Right lobe of liver (tissue), 6 donors: Measurements from ENCODE around the gene SLC25A36. TPM values are rescaled to one million over a fixed set of nuclear protein-coding genes. Genes with fewer than 3 reads are reported as not detected.
A peak's percentile ranks its signal among the peaks of the same experiment; 100 is the strongest.

ENCODE experiments used
- ATAC-seq, 4 donors: fragments of 200-7000 bp; cut with Tn5 transposase; one replicate each; pipeline ENCODE4 v1.9.1; 2020; ENCODE audit warnings: mild to moderate bottlenecking in 4 of 4, moderate library complexity in 4 of 4
- DNase-seq, 3 donors: peaks; one replicate each; pipeline ENCODE4 v3.0.0-alpha.2; 2020
- H3K27ac ChIP-seq, 3 donors: fragments of 200-600 bp; one replicate each; pipeline ENCODE4 v1.8.0; 2022
- H3K27me3 ChIP-seq, 2 donors: fragments of 200-600 bp; one replicate each; pipeline ENCODE4 v1.8.0; 2022
- H3K36me3 ChIP-seq, 4 donors: fragments of 200-600 bp; sonication (generic) in 1 of 4; one replicate each; pipeline versions ENCODE4 v1.5.1 to v1.8.0; 2017 to 2022; ENCODE audit warnings: control low read depth in 1 of 4
- H3K4me1 ChIP-seq, 4 donors: fragments of 200-600 bp; sonication (generic) in 1 of 4; one replicate each; pipeline versions ENCODE4 v1.5.1 to v1.8.0; 2017 to 2022; ENCODE audit warnings: control low read depth in 1 of 4
- H3K4me3 ChIP-seq, 3 donors: fragments of 200-600 bp; one replicate each; pipeline ENCODE4 v1.8.0; 2022
- H3K9me3 ChIP-seq, 4 donors: fragments of 200-600 bp; sonication (generic) in 1 of 4; one replicate each; pipeline versions ENCODE4 v1.5.1 to v1.8.0; 2017 to 2022; ENCODE audit warnings: control low read depth in 1 of 4
- CTCF ChIP-seq, 4 donors: fragments of 200-600 bp in 3 of 4; fragments of 450-650 bp in 1 of 4; IDR thresholded peaks; one replicate each; pipeline versions ENCODE4 v1.5.1 to v1.8.0; 2016 to 2022; ENCODE audit warnings: antibody characterized with exemption in 4 of 4, mild to moderate bottlenecking in 2 of 4
- POLR2A ChIP-seq: fragments of 450-650 bp; IDR thresholded peaks from one replicate; pipeline ENCODE4 v1.6.1; 2017; ENCODE audit warnings: antibody characterized with exemption, mild to moderate bottlenecking
- WGBS: methylation state at CpG from one replicate; pipeline ENCODE4 v1.1.6; 2018; ENCODE audit warnings: low coverage, low lambda C conversion rate; ENCODE audit not compliant: insufficient coverage; ENCODE audit errors: missing lambda C conversion rate; 5-methylcytosine and 5-hydroxymethylcytosine counted together
- intact Hi-C, 2 donors: fragments of 100-400 bp; cut with DNase I; formaldehyde crosslinking; loops; one replicate each; pipeline versions ENCODE4 v1.11.2 to v1.14.1; 2022
- total RNA-seq, 6 experiments: library from RNA; depleted of rRNA in 2 of 6; stranded (reverse); fragments of >200 nt in 2 of 6; fragmentation: NEBNext Ultra II Directional in 3 of 6; extraction: Animal tissue kit (Norgen Biotek cat#: 25700) in 3 of 6; gene quantifications; one replicate each; pipeline versions ENCODE4 v1.1.0 to v1.2.4, GENCODE V29; 2016 to 2023
- donor health status: DM: no; HTN: yes; CAD: no.
- donor health status: DM: no; HTN: no; CAD: no.
- donor health status: DM: no; HTN: no; CAD: no.
- donor health status: DM: no; HTN: yes; CAD: no.
- donor health status: DM: no; HTN: yes; CAD: no.

Gene SLC25A36
- total RNA-seq, 6 experiments from 2014 or later = 2.8 to 6.0 (median 5.1) TPM

- peaks cover 0 to 12% of the 10 kb centered on the region in 2 donors for H3K27me3 ChIP-seq
- no peak overlapping the region for H3K4me3 ChIP-seq
- TF ChIP-seq CTCF (IDR thresholded peaks at IDR 0.05) (no peak), POLR2A (no peak)
- ATAC-seq (no peak), DNase-seq (no peak)
- intact Hi-C loops = loop anchor here in 1 of 2 donors (10.0 kb wide), 1 partner anchor 98 kb away; no protein-coding TSS in a partner anchor
- WGBS = 55% methylated on average over 1 of the region's 1 CpG
- H3K36me3 ChIP-seq = no peaks in the 10 kb centered on the region
- no peak overlapping the region for H3K27ac ChIP-seq
- H3K4me1 ChIP-seq = no peaks in the 10 kb centered on the region
- peaks cover 0 to 4% (median 0%) of the 10 kb centered on the region in 4 donors for H3K9me3 ChIP-seq
Observed at GRCh38 chr3:141006344-141006743, 64.7 kb downstream of the SLC25A36 start.

GRCh38 chr3:141009496-141009895 lies 67.9 kb downstream of the SLC25A36 start:
- Histone ChIP-seq H3K27me3 (peaks cover 0 to 14% of the 10 kb centered on the region in 2 donors), H3K36me3 (no peaks in the 10 kb centered on the region), H3K4me3 (no peak overlapping the region), H3K27ac (no peak overlapping the region), H3K9me3 (no peaks in the 10 kb centered on the region), H3K4me1 (no peaks in the 10 kb centered on the region)
- no peak for TF ChIP-seq POLR2A
- TF ChIP-seq CTCF (IDR thresholded peaks at IDR 0.05) = no peak
- 65% methylated on average over 3 of the region's 3 CpGs for WGBS
- intact Hi-C loops = loop anchor here in 1 of 2 donors (10.0 kb wide), 1 partner anchor 95 kb away; no protein-coding TSS in a partner anchor
- ATAC-seq = no peak
- no peak for DNase-seq

GRCh38 chr3:141011232-141011996 lies 69.8 kb downstream of the SLC25A36 start:
- peak; percentile 73 to 81 (median 75) for ATAC-seq
- WGBS = 18% methylated on average over 12 of the region's 13 CpGs

GRCh38 chr3:141011997-141012262 lies 70.3 kb downstream of the SLC25A36 start:
- intact Hi-C loops = loop anchor here in 1 of 2 donors (10.0 kb wide), 1 partner anchor 183 kb away; no protein-coding TSS in a partner anchor
- Histone ChIP-seq H3K4me3 (no peak overlapping the region), H3K4me1 (no peaks in the 10 kb centered on the region), H3K36me3 (no peaks in the 10 kb centered on the region), H3K27ac (no peak overlapping the region), H3K27me3 (peaks cover 0 to 14% of the 10 kb centered on the region in 2 donors), H3K9me3 (no peaks in the 10 kb centered on the region)
- TF ChIP-seq CTCF (IDR thresholded peaks at IDR 0.05) (no peak), POLR2A (no peak)
- WGBS = 32% methylated on average over 4 of the region's 4 CpGs
- ATAC-seq (no peak), DNase-seq (no peak)

More at GRCh38 chr3:141011232-141011996, 69.8 kb downstream of the SLC25A36 start:
- DNase-seq = peak; percentile 56 to 72 (median 68)
- Histone ChIP-seq H3K9me3 (no peaks in the 10 kb centered on the region), H3K36me3 (no peaks in the 10 kb centered on the region), H3K27me3 (peaks cover 0 to 14% of the 10 kb centered on the region in 2 donors), H3K4me1 (no peaks in the 10 kb centered on the region), H3K27ac (no peak overlapping the region), H3K4me3 (no peak overlapping the region)
- intact Hi-C loops = loop anchor here in 1 of 2 donors (10.0 kb wide), 1 partner anchor 183 kb away; no protein-coding TSS in a partner anchor
- peak; percentile 35 to 71 (median 66) for TF ChIP-seq CTCF (IDR thresholded peaks at IDR 0.05)
- TF ChIP-seq POLR2A = no peak
